HG03442 (cell line): Measurements from ENCODE around the gene ASB5.
"Not testable (repeated sequence)": the region's sequence is repeated elsewhere in the genome, so short reads cannot be mapped to it uniquely, and the experiment has no call there.

Source experiments
- ATAC-seq: cut with Tn5 transposase; IDR thresholded peaks from one replicate; pipeline ENCODE4 v1.9.1; 2021; ENCODE audit warnings: mild to moderate bottlenecking, moderate library complexity; ENCODE audit not compliant: unreplicated experiment

ASB5 gene

GRCh38 chr4:176279560-176279959 is 10.5 kb upstream of the ASB5 start:
- not testable (repeated sequence) for ATAC-seq

GRCh38 chr4:176277162-176277904 is 8.3 kb upstream of the ASB5 start:
- ATAC-seq, result peak; percentile 95

GRCh38 chr4:176276710-176277109 is 7.7 kb upstream of the ASB5 start:
- ATAC-seq, result no peak

- ATAC-seq, result no peak
Observed at GRCh38 chr4:176274441-176274840, 5.4 kb upstream of the ASB5 start.

- ATAC-seq, result no peak
Observed at GRCh38 chr4:176273736-176274135, 4.7 kb upstream of the ASB5 start.

GRCh38 chr4:176272799-176273198 is 3.8 kb upstream of the ASB5 start:
- ATAC-seq, result no peak

- ATAC-seq, result no peak
Observed at GRCh38 chr4:176271749-176272148, 2.7 kb upstream of the ASB5 start.

GRCh38 chr4:176270669-176271068 is 1.6 kb upstream of the ASB5 start:
- ATAC-seq, result no peak

- no peak for ATAC-seq
Observed at GRCh38 chr4:176266026-176266425, 3.0 kb downstream of the ASB5 start.

- ATAC-seq, result peak; percentile 95
Observed at GRCh38 chr4:176262243-176262642, 6.8 kb downstream of the ASB5 start.

GRCh38 chr4:176261481-176261880 is 7.5 kb downstream of the ASB5 start:
- ATAC-seq, result no peak

- no peak for ATAC-seq
Observed at GRCh38 chr4:176261018-176261417, 8.0 kb downstream of the ASB5 start.

- no peak for ATAC-seq
Observed at GRCh38 chr4:176259330-176260090, 9.5 kb downstream of the ASB5 start.

- ATAC-seq, result no peak
Observed at GRCh38 chr4:176258135-176258534, 10.9 kb downstream of the ASB5 start.

- ATAC-seq, result no peak
Observed at GRCh38 chr4:176256921-176257320, 12.1 kb downstream of the ASB5 start.

- no peak for ATAC-seq
Observed at GRCh38 chr4:176242764-176243347, 26.2 kb downstream of the ASB5 start.

- no peak for ATAC-seq
Observed at GRCh38 chr4:176241703-176242102, 27.3 kb downstream of the ASB5 start.

- ATAC-seq, result no peak
Observed at GRCh38 chr4:176238826-176239225, 30.2 kb downstream of the ASB5 start.

- ATAC-seq, result no peak
Observed at GRCh38 chr4:176238157-176238610, 30.8 kb downstream of the ASB5 start.

- no peak for ATAC-seq
Observed at GRCh38 chr4:176236946-176237345, 32.1 kb downstream of the ASB5 start.

GRCh38 chr4:176230836-176231235 is 38.2 kb downstream of the ASB5 start:
- ATAC-seq, result no peak

GRCh38 chr4:176229645-176230044 is 39.4 kb downstream of the ASB5 start:
- no peak for ATAC-seq
